NCI-H1436 (cell line): ENCODE data around the gene RCE1.

Source experiments
- DNase-seq: peaks from one replicate; lab custom pipeline; 2025; lab: John Stamatoyannopoulos, UW

Gene RCE1

GRCh38 chr11:66857234-66857926, 14.1 kb downstream of the RCE1 start:
- no peak for DNase-seq

- DNase-seq = no peak
Observed at GRCh38 chr11:66857927-66858185, 14.6 kb downstream of the RCE1 start.

GRCh38 chr11:66858186-66858938, 15.1 kb downstream of the RCE1 start:
- no peak for DNase-seq

DNA sequence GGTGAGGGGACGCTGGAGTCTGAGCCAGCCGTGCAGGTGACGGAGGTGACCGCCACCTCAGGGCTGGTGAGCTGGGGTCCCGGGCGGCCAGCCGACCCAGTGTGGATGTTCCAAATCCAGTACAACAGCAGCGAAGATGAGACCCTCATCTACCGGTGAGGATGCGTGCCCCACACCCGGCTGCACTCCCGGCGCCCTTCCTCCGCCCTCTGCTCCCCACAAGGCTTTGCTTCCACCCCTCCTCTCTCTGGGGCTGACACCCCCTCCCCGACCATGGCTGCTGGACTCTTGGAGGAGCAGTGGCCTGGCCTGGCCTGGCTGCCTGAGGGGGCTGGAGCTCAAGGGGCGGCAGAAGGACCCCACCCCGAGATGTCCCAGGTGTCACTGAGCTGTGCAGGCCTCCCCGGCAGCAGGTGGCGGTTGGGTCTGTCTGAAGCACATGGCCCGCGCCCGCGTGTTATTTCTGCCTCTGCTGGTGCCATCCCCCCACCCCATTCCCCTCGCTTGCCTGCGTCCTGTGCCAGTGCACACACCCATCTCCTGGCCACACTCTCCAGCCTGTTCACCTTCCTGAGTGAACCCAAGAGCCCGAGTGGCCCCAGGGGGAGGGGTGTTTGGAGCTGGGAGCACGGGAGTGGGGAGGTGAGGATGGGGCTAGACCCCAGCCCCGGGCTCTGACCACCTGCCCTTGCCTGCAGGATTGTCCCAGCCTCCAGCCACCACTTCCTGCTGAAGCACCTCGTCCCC, 15.9 kb downstream of the RCE1 start:
- DNase-seq = no peak

DNA sequence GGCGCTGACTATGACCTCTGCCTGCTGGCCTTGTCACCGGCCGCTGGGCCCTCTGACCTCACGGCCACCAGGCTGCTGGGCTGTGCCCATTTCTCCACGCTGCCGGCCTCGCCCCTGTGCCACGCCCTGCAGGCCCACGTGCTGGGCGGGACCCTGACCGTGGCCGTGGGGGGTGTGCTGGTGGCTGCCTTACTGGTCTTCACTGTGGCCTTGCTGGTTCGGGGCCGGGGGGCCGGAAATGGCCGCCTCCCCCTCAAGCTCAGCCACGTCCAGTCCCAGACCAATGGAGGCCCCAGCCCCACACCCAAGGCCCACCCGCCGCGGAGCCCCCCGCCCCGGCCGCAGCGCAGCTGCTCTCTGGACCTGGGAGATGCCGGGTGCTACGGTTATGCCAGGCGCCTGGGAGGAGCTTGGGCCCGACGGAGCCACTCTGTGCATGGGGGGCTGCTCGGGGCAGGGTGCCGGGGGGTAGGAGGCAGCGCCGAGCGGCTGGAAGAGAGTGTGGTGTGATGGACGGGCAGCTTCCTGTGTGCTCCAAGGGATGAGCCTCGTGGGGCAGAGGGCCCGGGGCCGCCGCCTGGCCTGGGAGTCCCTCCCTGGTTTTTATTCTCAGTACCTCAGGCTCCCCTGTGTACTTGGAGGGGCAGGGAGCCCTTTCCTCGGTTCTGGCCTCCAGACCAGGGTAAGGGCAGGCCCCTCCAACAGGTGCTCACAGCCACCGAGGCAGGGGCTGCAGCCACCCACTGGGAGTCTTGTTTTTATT, 16.6 kb downstream of the RCE1 start:
- no peak for DNase-seq

DNA sequence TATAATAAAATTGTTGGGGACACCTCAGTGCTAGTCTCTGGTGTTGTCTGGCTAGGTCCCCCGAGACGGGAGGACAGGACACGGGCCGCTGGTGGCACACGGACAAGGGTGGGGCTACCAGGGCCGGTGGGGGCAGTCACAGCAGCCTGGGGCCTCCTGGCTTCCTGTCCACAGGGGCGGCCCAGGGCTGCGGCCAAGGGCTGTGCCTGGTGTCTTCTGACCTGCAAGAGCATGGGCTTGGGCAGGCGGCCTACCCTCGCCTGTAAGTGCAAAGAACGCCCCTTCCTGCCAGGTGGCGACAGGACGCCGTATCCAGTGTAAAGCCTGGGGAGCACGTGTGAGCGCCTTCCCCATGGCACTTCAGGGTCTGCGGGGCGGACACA, 17.2 kb downstream of the RCE1 start:
- no peak for DNase-seq

DNA sequence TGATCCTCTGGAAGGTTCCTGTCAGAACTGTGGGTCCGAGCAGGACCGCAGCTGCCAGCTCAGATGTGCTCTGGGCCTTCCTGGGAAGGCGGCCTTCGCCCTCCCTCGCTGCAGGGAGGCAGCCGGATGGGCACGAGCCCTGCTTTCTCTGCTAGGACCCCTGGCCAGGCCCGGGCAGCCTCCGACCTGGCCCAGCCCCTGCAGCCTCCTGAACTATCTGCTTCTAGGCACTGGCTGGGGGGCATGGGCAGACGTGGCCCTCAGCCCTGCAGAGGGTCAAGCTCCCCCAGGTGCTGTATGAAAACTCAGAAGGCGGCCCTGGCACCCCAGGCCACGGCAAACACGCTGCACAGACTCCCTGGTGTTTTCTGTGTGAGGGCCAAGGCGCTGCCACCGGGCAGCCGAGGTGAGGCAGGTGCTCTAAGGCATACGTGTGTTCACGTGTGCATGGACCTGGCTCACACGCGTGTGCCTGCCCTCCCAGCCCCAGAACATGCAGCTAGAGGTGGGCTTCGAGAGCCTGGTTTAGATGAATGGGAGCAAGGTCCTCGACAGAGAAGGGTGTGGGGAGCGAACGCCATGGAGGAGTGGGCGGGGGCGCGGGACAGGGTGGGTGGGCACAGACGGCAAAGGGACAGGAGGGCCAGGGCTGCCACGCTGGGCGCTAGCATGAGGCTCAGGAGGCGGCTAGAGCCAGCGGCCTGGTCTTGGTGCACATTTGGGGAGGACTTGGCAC, 18.0 kb downstream of the RCE1 start:
- no peak for DNase-seq

- DNase-seq = no peak
Observed at GRCh38 chr11:66861774-66862558, 18.7 kb downstream of the RCE1 start.

- DNase-seq = no peak
Observed at GRCh38 chr11:66862559-66863037, 19.4 kb downstream of the RCE1 start.

DNA sequence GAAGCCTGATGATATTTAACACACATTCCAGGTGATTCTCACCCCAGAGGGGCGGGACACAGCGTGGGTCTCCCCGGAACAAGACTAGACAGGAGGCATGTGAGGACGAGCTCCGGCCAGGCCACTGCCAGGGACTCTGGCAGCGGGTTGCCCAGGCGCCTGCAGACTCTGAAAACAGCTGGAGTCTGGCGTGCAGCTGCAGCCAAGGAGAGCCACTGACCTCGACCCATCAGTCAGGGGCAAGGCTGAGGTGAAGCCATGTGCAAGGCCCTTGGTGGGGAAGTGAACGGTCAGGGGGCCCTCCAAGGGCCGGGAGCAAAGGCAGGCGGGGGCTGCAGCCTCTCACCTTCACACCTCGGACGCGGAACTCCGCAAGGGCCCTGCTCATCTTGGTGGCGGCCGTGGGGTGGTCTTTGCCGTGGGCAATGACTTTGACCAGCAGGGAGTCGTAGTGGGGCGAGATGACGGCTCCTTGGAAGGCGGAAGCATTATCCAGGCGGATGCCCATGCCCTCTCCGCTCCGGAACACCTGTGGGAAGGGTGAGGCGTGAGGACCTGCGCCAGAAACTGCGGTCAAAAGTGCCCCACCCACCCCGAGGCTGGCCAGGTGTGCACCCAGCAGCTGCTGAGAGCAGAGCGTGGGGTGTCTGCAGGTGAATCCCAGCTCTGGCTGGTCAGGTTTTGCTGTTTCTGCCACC, 20.3 kb downstream of the RCE1 start:
- no peak for DNase-seq

DNA sequence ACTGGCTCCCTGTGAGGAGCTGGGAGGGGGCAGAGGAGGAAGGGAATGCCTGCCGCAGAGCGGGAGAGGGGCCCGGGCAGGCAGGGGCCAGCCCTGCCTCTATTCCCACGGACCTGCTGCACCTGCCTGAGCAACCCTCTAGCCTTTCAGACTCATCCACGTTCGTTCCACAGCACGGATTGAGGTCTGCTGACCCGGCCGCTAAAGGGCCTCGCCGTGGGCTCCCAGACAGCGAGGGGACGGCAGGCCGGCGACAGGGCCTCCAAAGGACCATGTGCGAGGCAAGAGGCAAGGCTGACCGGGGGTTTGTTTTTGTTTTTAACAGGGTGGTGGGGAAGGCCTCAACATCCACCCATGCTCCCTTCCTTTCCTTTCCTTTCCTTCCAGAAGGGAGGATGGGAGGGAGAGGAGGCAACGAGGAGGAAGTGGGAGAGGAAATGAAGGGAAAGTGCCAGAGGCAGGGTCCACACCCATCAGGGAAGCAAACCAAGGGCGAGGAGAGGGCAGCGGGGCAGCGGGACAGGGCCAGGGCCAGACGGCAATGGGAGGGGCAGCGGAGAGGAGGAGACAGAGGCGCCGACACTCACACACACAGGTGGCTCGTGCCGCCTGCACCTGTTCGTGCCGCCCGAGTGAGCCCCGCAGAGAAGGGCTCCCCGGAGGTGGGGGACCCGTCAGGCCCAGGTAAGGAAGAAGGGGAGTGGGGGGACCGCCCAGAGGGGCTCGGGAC, 21.1 kb downstream of the RCE1 start:
- no peak for DNase-seq

DNA sequence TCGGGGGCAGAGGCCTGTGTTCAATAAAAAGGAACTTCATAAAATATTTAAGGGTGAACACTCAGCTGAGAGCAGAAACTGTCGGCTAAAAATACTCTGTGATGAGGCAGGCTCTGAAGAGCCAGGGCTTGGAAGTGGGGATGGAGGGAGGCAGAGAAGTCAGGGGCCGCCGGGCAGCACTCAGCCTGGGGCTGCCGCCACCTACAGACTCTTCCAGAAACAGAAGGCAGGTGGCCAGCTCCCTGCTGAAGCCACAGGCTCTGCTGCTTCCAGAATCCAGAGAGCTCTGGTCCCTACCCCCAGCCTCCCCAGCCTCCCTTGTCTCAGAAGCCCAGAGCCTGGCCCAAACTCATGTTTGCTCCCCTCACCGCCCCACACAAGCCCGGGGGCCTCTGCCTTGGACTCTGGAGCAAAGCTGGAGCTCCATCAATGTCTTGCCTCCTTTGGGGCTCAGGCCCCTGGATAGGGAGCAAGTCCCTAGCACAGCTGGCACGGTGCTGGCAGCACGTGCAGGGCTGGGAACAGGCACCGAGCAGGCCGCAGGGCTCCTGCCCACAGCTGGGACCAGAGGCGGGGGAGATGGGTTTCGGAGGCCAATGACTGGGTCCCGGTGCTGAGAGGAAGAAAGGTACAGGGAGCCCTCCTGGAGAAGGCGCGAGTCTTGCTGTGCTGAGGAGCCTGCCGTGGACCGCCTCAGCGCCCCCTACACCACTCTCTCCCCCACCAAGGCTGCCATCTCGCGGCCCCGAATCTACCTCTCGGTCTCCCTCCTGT, 21.9 kb downstream of the RCE1 start:
- DNase-seq = no peak

DNA sequence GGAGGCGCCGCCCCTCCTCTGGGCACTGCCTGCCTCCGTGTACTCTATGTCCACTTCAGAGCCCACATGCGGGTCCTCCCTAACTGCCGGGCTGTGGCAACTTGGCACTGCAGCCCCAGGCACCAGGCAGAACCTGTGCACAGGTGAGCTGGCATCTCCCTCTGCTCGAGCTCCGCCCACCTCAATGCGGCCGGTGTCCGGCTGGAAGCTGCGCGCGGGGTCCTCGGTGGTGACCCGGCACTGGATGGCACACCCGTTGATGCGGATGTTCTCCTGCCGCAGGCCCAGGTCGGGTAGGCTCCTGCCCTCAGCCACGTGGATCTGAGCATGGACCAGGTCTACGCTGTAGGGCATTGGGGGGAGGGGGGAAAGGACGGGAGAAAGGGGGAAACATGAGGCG, 22.8 kb downstream of the RCE1 start:
- no peak for DNase-seq

DNA sequence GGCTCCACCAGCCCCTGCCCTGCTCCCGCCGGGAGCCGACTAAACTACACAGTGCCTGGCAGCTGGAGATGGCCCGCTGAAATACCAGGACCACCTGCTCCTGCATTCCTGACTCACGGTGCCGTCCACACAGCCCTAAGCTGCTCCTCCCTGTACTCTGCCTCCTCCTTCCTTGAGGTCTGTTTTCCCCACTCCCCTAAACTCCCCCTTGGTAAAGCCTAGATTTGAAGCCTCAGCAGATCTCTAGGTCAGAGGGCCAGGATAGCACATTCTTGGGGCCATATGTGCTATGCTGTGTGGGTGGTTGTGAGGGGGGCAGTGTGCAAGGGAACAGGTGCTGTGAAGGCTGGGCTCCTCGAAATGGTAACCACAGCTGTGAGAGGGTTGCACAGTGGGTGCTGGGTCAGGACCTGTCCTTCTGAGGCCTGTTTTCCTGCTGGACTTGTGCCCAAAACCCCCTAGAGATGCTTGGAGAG, 23.3 kb downstream of the RCE1 start:
- DNase-seq = no peak

DNA sequence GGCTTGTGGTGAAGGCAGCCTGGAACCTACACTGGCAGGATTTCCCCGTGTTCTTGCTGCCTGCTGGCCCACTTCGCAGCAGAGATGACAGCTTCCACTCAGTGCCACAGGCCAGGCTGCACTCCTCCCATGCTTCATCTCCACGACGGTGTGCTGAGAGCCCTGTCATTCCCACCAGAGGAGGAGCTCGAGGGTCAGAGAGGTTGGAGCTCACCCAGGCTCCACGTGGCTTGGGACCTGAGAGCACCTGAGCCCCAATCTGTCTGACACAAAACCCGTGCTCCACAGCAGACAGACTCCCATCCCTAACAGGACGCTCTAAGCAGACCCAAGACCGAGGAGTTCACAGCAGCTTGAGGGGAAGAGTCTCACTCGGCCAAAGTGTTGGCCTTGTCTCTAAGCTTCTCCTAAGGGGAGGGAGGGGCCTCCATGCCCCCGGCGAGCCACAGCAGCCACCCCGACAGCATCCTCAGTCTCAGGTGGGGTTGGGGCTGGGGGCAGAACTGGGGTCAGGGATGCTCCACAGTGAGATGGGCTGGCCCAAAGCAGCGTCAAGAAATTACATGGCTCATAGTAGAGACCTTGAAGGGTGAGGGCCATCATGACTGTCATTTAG, 24.3 kb downstream of the RCE1 start:
- no peak for DNase-seq

GRCh38 chr11:66868082-66868725, 25.0 kb downstream of the RCE1 start:
- DNase-seq = no peak

- no peak for DNase-seq
Observed at GRCh38 chr11:66868726-66869566, 25.7 kb downstream of the RCE1 start.
